Stimulated activated CD8-positive, alpha-beta memory T cell treated with anti-CD3 and anti-CD28 coated beads, Interleukin-4, amount 100 ng/mL, for 1 hour (primary cell): ENCODE results near the gene SPRED1.
"Not testable (repeated sequence)": the region's sequence is repeated elsewhere in the genome, so short reads cannot be mapped to it uniquely, and the experiment has no call there.

ENCODE experiments used
- DNase-seq, 2 donors: peaks; one replicate each; pipeline ENCODE4 v3.0.0-alpha.2; 2020; ENCODE audit warnings: low read depth in 2 of 2, low spot score in 1 of 2

Gene SPRED1

DNA sequence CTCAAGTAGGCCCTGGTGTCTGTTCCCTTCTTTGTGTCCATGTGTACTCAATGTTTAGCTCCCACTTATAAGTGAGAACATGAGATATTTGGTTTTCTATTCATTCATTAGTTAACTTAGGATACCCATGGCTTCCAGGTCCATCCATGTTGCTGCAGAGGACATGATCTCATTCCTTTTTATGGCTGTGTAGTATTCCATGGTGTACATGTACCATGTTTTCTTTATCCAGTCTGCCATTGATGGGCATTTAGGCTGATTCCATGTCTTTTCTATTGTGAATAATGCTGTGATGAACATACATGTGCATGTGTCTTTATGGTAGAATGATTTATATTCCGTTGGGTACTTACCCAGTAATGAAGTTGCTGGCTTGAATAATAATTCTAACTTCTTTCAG, 24.6 kb downstream of the SPRED1 start:
- not testable (repeated sequence) for DNase-seq

DNA sequence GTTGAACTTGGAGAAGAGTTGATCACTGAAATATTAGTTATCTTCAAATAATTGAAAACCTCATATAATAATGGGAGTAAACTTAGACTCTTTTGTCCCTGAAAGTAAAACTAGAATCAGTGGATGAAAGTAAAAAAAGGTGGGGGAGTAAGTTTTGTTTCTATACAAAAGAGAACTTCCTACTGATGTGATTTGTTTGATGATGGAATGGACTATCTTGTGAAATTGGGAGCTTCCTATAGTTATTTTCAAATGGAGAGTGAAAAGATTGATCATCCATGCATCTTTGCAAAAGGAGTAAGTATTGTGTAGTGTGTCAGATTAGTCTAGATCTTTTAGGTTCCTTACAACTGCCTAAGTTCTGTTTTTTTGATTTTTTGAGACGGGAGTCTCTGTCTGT, 28.4 kb downstream of the SPRED1 start:
- DNase-seq, result no peak

DNA sequence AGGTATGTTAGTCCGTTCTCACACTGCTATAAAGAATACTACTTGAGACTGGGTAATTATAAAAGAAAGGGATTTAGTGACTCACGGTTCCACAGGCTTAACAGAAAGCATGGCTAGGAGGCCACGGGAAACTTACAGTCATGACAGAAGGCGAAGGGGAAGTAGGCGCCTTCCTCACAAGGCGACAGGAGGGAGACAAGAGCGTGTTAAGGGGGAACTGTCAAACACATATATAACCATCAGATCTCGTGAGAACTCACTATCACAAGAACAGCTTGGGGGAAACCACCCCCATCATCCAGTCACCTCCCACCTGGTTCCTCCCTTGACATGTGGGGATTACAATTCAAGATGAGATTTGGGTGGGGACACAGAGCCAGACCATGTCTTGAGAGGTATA, 30.4 kb downstream of the SPRED1 start:
- DNase-seq, result no peak

DNA sequence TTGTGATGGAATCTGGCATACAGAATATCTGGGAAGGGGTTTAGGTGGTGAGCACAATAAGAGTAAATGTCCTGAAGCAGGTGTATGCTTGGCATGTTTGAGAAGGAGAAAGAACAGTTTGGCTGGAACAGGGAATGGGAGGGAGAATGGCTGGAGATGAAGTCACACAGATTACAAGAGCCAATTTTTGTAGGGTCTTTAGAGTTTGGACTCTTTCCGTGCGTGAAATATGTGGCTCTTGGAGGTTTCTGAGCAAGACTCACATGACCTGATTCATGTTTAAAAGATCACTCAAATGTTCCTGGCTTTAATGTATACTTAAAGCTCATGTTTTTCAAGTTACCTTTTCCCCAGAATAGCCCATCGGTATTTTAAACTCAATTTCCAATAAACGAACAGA, 32.8 kb downstream of the SPRED1 start:
- no peak for DNase-seq

DNA sequence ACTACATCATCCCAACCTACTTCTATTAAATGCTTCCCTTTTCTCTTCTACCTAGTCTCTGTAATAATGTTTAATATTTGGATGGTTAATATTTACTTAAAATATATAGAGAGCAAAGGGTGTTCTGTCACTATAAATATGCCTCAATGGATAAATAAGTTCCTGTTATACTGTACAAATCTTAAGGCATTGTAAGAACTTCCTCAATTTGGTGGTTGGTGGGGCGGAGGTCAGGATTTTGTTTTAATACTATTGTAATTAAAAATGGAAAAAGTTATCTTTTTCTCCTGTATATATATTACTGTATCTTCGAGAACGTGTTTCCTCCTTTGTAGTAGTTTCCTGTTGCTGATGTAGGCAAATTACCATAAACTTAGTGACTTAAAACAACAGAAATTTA, 41.5 kb downstream of the SPRED1 start:
- DNase-seq, result no peak

DNA sequence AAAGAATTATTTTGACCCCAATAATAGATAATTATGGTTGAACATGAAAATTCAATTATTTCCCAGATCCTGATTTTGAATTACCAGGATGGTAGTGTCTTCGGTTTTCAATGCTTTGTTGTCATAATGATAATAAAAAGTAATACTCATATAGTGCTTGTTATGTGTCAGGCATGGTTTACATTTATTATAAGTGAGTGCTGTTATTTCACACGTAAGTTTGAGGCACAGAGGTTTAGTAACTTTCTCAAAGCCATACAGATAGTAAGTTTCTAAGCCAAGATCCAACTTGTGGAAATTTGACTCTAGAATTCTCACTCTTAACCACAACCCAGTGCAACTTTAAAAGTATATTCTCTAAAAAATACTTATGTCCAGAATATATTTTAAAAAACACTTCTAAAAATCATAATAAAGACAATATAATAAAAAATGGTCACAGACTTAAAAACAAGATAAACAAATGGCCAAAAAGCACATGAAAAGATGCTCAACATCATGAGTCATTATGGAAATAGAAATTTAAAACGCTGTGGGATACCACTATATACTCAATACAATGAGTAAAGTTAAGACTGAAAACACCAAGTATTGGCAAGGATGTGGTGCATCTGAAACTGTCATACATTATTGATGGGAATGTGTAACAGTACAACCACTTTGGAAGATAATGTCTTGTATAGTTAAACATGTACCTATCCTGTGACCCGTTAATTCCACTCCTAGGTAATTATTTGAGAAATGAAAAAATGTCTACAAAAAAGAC, 45.2 kb downstream of the SPRED1 start:
- no peak for DNase-seq

DNA sequence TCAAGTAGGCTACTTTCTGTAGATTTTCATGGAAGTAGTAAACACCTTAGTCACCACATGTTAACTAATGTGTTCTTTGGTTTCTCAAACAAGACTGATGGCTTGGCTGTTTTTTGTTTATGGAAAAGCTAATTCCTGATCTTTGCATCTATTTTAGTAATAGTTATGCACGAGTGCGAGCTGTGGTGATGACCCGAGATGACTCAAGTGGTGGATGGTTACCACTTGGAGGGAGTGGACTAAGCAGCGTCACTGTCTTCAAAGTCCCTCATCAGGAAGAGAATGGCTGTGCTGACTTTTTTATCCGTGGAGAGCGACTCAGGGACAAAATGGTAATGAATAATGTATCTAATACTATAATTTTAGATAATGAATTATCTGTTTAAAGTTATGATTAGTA, 46.6 kb downstream of the SPRED1 start:
- DNase-seq, result no peak

DNA sequence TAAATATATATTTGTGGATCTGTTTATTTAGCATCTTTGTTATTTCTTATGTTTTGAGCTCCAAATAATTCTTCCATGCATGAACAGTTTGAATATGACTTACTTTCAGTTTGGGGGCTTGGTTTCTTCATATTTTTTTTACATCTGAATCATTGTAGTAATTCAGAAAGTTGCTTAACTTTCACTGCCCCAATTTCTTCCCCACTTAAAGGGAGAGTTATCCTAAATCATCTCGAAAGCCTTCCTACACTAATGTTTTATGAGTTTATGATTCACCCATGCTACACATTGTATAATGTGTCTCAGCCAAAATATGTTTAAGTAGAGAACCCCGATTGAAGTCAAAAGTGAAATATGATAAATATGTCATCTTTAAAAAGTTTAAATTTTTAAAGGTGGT, 47.8 kb downstream of the SPRED1 start:
- DNase-seq, result no peak

DNA sequence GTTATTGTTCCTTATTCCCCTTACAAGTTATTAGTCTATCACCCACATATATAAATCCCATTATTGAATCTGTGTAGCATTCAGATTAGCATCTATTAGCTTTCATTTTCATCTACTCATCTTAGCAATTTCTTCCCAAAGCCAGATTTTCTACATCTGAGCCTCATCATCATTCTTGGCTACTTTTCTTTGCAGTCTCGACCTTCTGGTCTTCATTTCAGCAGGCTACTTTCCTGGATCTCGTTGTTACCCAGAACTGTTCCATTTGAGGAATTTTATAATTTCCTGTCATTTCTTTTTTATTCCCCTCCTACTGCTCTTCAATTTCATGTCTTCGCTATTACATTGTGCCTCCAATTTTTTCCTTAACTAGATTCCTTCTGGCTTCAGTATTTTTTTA, 51.8 kb downstream of the SPRED1 start:
- DNase-seq, result no peak

DNA sequence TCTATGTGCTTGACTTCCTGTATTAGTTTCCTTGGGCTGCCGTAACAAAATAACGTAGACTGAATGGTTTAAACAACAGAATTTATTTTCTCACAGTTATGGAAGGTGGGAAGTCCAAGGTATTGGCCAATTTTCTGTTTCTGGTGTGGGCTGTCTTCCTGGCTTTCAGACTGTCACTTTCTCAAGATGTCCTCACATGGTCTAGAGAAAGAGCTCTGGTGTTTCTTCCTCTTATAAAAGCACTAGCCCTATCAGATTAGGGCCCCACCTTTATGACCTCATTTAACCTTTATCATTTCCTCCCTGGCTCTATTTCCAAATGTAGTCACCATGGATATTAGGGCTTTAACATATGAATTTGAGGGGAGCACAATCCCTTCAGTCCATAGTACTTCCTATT, 54.6 kb downstream of the SPRED1 start:
- no peak for DNase-seq

DNA sequence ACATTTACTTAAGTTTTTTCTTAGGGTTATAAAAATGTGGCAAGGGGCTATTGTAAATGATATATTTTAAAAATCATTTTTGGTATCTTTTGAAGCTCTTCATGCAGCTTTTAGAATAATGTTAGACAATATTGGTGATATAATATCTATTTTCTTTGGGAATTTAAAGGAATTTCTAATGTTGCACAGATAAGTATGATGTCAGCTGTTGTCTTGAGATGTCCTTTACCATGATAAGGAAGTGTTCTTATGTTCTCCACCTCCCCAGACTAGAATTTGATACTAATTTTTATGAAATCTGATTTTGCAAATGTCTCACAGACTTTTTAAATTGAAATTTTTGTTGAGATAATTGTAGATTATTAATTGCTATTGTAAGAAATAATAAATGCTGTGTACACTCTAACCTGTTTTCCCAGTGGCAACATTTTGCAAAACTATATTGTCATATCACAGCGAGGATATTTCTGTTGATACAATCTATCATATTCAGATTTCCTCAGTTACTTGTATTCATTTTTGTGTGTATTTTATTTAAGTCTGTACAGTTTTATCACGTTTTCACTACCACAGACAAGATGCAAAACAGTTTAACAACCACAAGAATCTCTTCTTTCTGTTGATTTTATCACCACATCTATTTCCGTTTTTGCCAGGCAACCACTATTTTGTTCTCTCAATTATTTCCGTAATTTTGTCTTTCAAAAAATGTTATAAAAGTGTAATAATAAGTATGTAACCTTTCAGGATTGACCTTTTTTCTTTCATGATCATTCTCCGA, 55.4 kb downstream of the SPRED1 start:
- no peak for DNase-seq

DNA sequence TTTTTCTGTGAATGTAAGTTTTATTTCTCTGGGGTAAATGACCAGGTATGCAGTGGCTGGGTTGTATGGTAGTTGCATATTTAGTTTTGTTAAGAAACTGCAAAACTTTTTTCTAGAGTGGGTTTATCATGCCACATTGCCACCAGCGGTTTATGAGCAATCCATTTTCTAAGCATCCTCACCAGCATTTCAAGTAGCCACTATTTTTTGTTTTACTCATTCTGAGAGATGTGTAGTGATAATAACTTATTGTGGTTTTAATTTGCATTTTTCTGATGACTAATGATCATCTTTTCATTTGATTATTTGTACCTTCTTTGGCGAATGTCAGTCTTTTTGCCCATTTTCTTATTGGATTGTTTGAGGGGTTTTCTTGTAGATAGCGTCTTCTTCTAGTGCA, 56.2 kb downstream of the SPRED1 start:
- DNase-seq, result no peak

DNA sequence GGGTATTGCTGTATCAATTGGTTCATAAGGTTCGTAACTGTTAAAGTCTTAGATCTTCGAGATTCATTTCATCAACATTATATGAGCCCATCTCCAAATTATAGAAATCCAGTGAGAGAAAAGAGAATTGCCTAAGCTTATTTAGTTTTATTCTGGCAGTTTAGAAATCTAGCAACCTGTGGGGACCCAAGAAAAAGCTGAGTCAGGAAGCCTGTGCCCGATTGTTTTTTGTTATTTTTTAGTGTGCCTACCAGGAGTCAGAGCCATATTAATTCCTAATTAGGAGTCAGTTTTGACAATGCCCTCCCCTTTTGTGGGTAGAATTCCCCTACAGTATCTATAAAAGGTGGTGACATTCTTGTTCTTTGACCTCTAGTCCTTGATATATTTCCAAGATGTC, 59.6 kb downstream of the SPRED1 start:
- no peak for DNase-seq

DNA sequence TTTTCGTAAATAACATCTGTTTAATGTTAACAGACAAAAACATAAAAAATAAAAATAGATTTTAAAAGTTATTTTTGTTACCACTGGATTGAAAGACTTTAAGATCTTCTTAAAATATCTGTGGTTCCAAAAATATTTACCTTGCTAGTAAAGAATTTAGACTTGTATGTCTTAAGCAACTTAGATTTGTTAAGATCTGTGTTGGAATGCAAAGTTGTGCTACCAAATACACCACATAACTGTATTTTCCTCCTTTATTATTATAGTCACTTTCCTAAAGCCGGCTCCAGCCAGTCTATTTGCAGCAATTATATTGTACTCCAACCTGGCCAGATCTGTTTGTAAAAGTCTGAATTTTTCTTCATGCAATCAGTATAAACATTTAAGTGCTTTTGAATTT, 63.7 kb downstream of the SPRED1 start:
- no peak for DNase-seq

DNA sequence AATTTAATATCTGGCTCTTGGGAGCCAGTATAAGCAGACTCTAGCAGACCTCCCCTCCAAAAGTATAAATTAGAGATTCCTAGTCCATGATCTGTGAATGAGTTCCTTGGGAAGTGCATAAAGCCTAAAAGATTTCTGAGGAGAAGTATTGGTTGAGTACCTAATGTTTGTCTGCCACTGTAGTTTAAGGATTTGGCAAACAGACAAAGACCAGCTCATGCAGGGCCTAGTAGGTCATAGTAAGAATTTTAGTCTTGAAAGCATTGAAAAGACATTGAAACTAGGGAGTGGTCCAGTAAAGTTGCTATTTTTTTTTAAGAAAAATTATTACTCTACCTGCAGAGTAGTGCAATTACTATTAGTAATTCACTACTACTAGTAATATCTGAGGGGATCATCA, 67.5 kb downstream of the SPRED1 start:
- no peak for DNase-seq

DNA sequence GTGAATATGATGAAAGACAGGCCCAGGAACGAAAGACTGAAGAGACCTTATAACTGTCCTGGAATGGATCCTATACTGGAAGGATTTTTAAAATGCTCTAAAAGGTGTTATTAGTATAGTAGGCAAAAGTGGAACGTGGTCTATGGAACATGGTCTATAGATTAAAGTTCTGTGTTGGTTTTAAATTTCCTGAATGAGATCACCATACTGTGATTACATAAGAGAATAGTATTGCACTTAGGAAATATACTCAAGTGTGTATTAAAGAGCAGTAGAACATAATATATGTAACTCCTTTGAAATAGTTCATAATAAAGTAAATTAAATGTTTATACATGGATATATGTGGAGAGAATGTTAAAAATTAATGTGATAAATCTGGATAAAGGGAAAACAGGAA, 68.2 kb downstream of the SPRED1 start:
- DNase-seq, result no peak

DNA sequence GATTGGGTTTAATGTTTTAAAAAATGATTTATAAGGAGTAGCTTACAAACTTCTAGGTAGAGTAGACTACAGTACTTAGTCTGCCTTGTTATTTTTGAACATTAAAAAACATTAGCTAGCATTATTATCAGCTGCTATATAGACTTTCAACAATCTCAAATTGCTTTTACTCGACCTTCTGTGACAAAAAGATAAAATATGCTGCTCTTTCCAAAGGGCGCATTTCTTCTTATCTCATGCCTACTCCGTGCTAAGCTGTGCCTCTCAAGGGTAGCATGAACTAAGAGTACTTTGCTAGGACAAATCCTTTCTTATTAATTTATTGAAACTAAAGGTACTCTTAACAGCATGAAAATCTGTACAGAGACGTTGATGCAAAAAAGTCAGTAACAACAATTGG, 71.3 kb downstream of the SPRED1 start:
- DNase-seq, result no peak

DNA sequence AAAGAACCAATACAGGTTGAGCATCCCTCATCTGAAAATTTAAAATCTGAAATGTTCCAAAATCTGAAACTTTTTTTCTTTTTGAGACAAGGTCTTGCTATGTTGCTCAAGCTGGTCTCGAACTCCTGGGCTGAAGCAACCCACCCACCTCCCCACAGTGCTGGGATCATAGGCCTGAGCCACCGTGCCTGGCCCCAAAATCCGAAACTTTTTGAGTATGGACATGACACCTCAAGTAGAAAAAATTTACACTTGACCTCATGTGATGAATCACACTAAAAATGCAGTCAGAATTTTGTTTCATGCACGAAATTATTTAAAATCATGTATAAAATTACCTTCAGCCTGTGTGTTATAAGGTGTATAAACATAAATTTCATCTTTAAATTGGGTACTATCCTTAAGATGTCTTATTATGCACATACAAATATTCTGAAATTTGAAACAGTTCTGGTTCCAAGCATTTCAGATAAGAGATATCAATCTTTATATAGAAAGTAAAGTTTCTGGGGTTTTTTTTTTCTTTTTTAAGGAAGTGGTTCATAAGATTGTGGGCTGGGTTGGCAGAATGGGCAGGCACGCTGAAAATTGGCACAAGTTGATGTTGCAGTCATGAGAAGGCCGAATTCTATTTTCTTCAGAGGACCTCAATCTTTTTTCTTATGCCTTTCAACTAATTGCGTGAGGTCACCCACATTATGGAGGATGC, 72.5 kb downstream of the SPRED1 start:
- no peak for DNase-seq

DNA sequence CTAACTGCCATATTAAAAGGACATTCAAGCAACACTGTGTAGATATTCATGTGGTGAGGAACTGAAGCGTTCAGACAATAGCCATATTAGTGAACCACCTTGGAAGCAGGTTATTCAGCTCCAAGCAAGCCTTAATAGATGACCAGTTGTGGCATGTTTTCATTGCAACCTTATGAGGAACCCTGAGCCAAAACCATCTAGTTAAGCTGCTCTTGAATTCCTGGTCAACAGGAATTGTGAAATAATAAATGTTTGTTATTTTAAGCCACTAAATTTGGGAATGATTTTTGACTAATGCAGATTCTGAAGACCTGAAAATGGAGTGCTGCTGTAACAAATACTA, 73.0 kb downstream of the SPRED1 start:
- no peak for DNase-seq

DNA sequence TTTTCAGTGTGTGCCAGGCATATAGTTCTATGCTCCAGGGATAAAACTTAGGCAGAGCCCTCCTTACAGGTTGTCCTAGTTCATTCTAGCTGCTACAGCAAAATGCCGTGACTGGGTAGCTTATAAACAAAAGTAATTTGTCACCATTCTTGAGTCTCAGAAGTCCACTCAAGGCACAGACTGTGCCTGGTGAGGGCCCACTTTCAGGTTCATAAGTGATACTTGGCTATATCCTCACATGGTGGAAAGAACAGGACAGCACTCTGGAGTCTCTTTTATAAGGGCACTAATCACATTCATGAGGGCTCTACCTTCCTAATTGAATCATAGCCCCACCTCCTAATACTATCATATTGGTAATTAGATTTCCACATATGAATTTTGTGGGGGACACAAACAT, 80.1 kb downstream of the SPRED1 start:
- no peak for DNase-seq

DNA sequence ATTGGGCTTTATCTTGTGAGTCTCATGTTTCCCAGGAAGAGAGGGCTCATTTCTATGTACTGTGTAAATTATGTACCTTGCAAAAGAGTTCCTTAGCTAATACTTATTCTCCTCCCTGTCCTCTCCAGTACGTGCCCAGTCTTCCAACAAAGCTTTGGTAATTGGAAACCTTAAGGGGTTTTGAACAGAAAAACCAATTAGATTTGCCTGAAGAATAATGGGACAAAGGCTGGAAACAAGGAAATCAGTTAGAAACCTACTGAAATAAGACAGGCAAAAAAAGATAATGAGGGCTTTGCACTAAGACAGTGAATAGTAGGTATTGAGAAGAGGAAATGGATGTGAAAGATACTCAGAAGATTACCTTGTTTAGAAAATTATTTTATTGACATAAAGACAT, 82.5 kb downstream of the SPRED1 start:
- no peak for DNase-seq

DNA sequence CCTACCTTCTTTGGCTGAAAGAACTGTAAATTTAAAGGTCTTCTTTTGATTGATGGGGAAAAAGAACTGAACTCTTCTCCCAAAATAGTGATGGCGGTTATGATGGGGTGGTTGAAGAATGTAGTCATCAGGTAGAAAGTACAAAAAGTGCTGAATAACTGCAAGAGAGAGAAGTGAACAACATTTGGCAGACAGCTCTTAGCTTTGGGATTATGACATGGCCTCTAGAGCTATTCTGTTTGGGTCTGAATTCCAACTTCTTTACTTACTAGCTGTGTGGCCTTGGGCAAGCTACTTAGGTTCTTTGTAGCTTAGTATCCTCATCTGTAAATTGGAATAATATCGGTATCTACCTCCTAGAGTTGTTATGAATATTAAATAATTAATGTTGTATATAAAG, 91.7 kb downstream of the SPRED1 start:
- no peak for DNase-seq
